Coronary artery (tissue), 2 donors: ENCODE results near the gene TBCEL.

Experiments used
- DNase-seq: peaks from one replicate; pipeline ENCODE4 v3.0.0-alpha.2; 2017; ENCODE audit warnings: low spot score
- H3K27ac ChIP-seq, 2 donors: fragments of 200-600 bp; sonication (generic); one replicate each; pipeline ENCODE4 v1.5.1; 2016 to 2019
- H3K4me3 ChIP-seq: fragments of 200-600 bp; sonication (generic); 2 replicates; pipeline ENCODE4 v1.5.1; 2016; ENCODE audit warnings: mild to moderate bottlenecking, moderate library complexity
- TF ChIP-seq, protein P1 (sequence below): fragments of 200-600 bp; sonication (generic); IDR thresholded peaks from one replicate; pipeline ENCODE4 v1.5.1; 2019; ENCODE audit warnings: antibody characterized with exemption

Gene TBCEL

DNA sequence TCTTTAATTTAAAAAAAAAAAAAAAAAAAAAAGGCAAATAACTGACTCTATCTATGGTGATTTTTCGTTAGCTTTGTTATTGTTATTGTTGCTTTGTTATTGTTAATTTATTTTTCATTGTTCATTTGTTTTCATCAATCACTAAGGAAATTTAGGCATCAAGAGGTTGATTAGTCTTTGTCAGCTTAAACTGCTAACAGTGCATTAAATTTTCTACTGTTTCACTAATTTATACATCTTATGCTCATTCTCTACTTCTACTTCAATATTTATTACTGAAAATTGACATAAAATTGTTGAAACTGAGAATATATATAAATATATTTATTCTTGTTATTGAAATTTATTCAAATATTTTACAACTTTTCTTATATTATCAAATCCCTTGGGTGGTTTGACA lies 24.0 kb downstream of the TBCEL start:
- H3K27ac ChIP-seq = no peak overlapping the region
- TF ChIP-seq, protein P1, sequence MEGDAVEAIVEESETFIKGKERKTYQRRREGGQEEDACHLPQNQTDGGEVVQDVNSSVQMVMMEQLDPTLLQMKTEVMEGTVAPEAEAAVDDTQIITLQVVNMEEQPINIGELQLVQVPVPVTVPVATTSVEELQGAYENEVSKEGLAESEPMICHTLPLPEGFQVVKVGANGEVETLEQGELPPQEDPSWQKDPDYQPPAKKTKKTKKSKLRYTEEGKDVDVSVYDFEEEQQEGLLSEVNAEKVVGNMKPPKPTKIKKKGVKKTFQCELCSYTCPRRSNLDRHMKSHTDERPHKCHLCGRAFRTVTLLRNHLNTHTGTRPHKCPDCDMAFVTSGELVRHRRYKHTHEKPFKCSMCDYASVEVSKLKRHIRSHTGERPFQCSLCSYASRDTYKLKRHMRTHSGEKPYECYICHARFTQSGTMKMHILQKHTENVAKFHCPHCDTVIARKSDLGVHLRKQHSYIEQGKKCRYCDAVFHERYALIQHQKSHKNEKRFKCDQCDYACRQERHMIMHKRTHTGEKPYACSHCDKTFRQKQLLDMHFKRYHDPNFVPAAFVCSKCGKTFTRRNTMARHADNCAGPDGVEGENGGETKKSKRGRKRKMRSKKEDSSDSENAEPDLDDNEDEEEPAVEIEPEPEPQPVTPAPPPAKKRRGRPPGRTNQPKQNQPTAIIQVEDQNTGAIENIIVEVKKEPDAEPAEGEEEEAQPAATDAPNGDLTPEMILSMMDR = no peak
- no peak overlapping the region for H3K4me3 ChIP-seq
- no peak for DNase-seq

DNA sequence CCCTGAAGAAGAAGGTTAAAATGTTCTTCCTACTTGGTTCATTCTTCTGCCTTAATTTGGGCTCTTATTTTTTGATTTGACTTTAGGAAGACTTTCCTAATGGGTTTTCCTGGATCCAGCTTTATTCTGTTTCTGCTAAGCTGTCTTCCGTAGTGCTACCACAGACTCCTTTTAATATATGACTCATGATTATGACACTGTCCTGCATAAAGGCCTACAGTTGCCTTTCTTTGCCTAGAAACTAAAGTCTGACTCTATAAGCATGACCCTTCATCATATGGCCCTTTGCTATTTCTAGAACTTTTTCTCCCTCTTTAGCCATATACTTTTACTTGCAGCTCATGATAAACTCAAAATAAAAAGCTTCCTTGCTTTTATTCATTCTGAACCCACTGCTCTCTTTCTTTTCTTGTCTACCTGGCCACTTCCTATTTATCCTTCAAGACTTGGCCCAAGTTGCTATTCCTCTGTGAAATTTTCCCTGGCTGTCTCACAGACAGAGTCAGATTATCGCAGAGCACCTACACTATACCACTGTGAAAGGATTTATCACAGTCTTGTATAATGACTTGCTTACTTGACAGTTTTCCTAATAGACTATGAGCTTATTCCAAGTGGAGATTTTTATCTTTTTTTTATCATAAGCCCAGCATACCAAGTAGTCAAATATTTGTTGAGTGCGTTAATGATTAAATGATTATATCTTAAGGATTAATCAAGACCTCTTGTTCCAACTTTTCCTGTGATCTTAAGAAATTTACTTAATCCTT lies 24.7 kb downstream of the TBCEL start:
- H3K27ac ChIP-seq = no peak overlapping the region
- no peak overlapping the region for H3K4me3 ChIP-seq
- no peak for DNase-seq
- TF ChIP-seq, protein P1 = no peak

DNA sequence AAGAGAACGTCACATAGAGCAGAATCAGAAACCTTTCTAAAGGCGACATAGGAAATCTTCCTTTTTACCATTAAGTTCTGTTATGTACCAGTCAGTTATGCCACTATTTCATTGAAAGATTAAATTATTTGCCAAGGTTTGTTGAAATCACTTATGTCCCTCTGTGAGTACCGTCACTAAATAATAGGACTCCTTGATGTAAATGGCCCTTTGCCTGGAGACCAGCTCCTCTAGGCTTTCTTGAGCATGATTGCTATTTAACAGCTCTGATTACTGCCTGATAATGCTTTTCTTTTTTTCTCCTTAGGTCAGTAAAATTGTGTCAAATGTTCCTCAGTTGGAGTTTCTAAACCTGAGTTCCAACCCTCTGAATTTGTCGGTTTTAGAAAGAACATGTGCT lies 29.3 kb downstream of the TBCEL start:
- no peak overlapping the region for H3K27ac ChIP-seq
- TF ChIP-seq, protein P1 = no peak

DNA sequence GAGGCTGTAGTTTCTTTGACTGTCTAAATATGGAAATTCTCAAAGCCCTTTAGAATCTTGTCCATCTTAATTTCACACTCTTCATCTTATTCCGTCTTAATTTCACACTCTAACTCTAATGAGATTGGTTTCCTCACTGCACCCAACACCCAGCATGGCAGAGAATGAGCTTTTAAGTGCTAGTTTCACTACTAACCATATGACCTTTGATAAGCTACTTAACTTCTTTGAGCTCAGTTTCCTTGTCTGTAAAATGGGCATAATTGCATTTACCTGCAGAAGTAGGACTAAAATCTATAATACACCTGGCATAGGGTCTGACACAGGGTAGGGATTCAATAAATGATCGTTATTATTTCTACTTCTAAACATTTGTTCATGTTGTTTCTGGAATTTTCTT lies 30.4 kb downstream of the TBCEL start:
- Histone ChIP-seq H3K27ac (no peak overlapping the region), H3K4me3 (no peak overlapping the region)

More for the DNA sequence above, 29.3 kb downstream of the TBCEL start:
- DNase-seq = no peak
- H3K4me3 ChIP-seq = no peak overlapping the region

DNA sequence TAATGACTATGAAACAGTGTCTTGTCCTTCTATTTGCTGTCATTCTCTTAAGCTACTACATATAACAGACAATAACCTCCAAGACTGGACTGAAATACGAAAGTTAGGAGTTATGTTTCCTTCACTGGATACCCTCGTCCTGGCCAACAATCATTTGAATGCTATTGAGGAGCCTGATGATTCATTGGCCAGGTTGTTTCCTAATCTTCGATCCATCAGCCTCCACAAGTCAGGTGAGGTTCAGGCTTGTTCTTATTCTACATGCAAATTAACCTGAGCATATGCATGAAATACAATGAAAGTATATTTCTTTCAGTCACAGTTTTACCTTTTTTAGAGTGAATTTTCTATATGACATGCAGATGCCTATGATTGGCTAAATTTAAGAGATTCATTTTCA lies 31.2 kb downstream of the TBCEL start:
- Histone ChIP-seq H3K27ac (no peak overlapping the region), H3K4me3 (no peak overlapping the region)
- TF ChIP-seq, protein P1 = no peak
- DNase-seq = no peak

More for the DNA sequence above, 30.4 kb downstream of the TBCEL start:
- no peak for DNase-seq
- TF ChIP-seq, protein P1 = no peak

DNA sequence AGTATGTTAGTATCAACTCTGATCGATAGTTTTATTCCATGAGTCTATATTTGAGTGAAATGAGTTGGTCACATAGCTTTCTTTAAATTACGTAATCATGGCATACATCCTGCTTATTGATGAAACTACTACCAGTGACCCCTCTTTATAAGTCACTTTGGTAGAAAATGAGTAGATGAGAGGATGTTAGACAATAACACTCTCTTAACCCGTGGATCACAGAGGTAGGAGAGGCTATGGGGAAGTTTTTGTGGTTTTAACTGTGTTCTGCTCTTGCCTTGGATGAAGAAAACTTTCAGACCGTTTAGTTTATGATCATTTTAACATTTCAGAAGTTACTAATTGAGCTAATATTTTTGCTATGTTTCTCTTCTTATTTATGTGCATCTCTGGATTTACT lies 34.0 kb downstream of the TBCEL start:
- TF ChIP-seq, protein P1 = no peak
- DNase-seq = no peak
- Histone ChIP-seq H3K27ac (no peak overlapping the region), H3K4me3 (no peak overlapping the region)

DNA sequence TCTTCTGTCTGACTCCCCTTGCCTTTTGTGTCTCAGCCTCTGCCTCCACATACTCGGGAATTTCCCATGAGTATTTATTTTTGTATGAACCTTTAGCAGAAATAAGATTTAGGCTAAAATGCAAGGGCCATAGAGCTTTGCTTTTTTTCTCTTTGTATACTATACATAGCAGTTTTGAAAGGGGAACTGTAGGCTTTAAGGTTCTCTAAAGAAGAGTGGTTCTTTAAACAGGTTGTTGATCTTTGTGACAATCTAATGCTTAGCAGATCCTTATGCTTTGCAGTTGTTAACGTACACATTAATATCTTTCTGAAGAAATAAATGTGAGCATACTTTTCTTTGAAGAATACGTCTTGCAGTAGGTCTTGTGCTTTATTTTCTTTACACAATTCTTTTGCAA lies 35.0 kb downstream of the TBCEL start:
- no peak overlapping the region for H3K4me3 ChIP-seq
- no peak for DNase-seq
- TF ChIP-seq, protein P1 = no peak
- H3K27ac ChIP-seq = no peak overlapping the region
